ENCODE data around the gene RPS6KA2.

- TF ChIP-seq CTCF (IDR thresholded peaks at IDR 0.05) (no peak), POLR2A (IDR thresholded peaks at IDR 0.05) (no peak)
Measured at GRCh38 chr6:166623318-166623717, 3.7 kb downstream of the RPS6KA2 start.

Measured in breast epithelium (tissue), 3 donors.